Panc1 (cell line): ENCODE data around the gene UBE2K.

ENCODE experiments used
- CTCF ChIP-seq: fragments of 450-650 bp; IDR thresholded peaks from 2 replicates; pipeline ENCODE4 v1.5.1; 2017; ENCODE audit warnings: mild to moderate bottlenecking
- POLR2AphosphoS5 ChIP-seq: IDR thresholded peaks from 2 replicates; pipeline ENCODE4 v1.6.1; 2012; ENCODE audit warnings: mild to moderate bottlenecking, low read depth, low read length, moderate library complexity
- REST ChIP-seq, 2 experiments: IDR thresholded peaks; 2 replicates each; pipeline ENCODE4 v1.6.1; 2011 to 2012; ENCODE audit warnings: low read depth in 2 of 2, control low read depth in 1 of 2, low read length in 1 of 2, mild to moderate bottlenecking in 1 of 2, moderate library complexity in 1 of 2; ENCODE audit not compliant: insufficient read depth in 1 of 2
- SIN3A ChIP-seq: IDR thresholded peaks from 2 replicates; pipeline ENCODE4 v1.6.1; 2012; ENCODE audit warnings: low read depth, mild to moderate bottlenecking, low read length, moderate library complexity, borderline replicate concordance; ENCODE audit not compliant: insufficient read depth
- TCF7L2 ChIP-seq: IDR thresholded peaks from 2 replicates; pipeline ENCODE4 v1.6.1; 2011; ENCODE audit warnings: mild to moderate bottlenecking, low read depth, low read length, inconsistent platforms

GRCh38 chr4:39657465-39657864, 40.5 kb upstream of the UBE2K start:
- no peak for TF ChIP-seq POLR2AphosphoS5
- TF ChIP-seq REST (IDR thresholded peaks at IDR 0.05; ENCODE audit: insufficient read depth in 1 of 2, low read depth in 2 of 2, low read length in 1 of 2) = no peak
- TF ChIP-seq CTCF = no peak
- TF ChIP-seq SIN3A = no peak
- TF ChIP-seq TCF7L2 = no peak
